Right renal pelvis (tissue), 4 donors: ENCODE measurements around the gene TLE3. TPM values are rescaled to one million over a fixed set of nuclear protein-coding genes. Genes with fewer than 3 reads are reported as not detected.

ENCODE experiments used
- DNase-seq, 4 donors: peaks; one replicate each; pipeline ENCODE4 v3.0.0-alpha.2; 2013; ENCODE audit warnings: low read depth in 4 of 4, low spot score in 3 of 4, missing footprints in 1 of 4
- polyA plus RNA-seq, 4 donors: library from polyadenylated mRNA; unstranded; fragments of 120-200 nt; gene quantifications; one replicate each; pipeline ENCODE4 v1.2.1, GENCODE V29; 2013; ENCODE audit not compliant: insufficient read length in 4 of 4

TLE3 gene
- polyA plus RNA-seq, 4 donors, result 28.9 to 44.2 (median 34.6) TPM

DNA sequence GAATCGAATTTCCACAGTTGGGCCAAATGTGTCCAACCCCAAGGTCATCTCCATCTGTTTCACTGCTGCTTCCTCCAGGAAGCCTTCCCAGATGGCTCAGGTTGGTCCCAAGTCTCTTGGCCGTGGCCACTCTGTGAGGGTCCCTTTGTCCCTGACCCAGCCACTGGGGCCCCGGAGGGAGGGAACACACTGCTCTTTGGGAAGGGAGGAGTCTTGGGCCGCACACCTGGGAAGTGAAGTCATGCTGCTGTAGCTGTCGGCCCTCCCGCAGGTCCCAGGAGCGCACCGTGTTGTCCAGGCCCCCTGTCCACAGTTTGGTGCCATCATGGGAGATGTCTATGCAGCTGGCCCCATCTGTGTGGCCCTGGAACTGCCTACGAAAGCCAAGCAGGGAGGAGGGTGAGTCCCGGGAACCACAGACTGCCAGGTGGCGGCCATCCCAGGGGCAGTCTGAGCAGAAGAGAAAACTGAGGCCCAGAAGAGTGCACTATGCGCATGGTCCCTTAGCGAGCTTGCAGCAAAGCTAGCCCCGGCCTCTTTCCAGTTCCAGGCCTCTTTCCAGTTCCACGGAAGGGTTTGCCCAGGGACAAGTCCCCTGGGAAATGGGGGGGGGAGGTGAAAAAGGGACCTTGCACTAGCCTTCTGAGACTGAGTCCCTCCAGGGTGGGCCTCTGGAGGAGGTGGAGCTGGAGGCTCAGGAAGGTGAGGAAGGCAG lies 44.6 kb downstream of the TLE3 start:
- no peak for DNase-seq

- no peak for DNase-seq
Measured at GRCh38 chr15:70051948-70052633, 45.6 kb downstream of the TLE3 start.

DNA sequence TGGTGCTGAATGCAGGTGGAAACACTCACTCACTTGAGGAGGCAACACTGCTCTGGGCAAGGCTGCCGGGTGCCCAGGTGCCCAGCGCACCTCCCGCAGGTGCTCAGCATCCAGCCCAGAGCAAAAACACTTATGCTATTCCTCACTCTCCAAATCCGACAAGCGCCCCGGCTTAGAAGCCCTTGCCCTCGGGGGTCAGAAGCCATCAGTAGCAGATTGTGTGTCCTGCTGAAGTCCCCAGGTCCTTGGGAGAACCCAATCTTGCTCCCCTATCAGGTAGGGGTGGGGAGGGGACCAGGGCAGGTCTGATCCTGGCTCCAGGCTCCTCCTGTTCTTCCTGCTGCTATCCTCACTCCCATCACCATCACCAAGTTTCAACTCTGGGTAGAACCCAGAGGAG lies 46.7 kb downstream of the TLE3 start:
- no peak for DNase-seq

DNA sequence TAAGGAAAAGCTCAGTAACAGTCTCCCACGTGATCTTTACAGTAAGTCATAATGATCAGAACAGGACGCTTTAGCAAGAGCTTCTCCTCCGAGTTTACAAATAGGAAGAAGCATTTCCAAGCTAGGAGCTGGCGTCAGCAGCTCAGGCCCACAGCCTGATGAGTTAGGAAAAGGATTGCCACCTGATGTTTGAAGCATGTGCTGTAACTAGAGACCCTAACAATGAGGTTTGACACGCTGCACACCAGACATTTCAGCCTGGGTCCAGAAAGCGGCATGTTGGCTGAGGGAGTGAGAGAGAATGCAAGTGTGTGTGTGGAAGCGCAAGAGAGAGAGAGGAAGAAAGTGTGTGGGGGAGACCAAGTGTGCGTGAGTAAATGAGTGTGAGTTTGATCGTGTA lies 47.3 kb downstream of the TLE3 start:
- DNase-seq, result no peak

GRCh38 chr15:70049701-70050301 lies 47.9 kb downstream of the TLE3 start:
- DNase-seq, result peak in 1 of 4 donors; percentile 28

- no peak for DNase-seq
Measured at GRCh38 chr15:70048578-70049514, 48.9 kb downstream of the TLE3 start.

DNA sequence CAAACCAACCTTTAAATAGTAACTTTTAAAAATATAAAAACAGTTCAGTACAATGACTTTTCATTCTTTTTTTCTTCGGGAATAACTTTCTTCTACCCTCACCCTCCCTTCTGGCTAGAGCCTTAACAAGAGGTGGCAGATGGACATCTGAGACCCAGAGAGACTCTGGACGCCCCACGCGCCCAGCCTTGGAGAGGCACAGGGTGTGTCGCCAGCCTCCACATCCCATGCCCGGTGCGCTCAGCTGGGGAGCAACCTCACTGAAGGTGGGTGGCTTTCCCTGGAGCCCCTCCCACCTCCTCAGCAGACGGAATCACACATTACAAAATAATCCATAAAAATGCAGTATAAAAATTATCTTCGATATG lies 49.5 kb downstream of the TLE3 start:
- no peak for DNase-seq

DNA sequence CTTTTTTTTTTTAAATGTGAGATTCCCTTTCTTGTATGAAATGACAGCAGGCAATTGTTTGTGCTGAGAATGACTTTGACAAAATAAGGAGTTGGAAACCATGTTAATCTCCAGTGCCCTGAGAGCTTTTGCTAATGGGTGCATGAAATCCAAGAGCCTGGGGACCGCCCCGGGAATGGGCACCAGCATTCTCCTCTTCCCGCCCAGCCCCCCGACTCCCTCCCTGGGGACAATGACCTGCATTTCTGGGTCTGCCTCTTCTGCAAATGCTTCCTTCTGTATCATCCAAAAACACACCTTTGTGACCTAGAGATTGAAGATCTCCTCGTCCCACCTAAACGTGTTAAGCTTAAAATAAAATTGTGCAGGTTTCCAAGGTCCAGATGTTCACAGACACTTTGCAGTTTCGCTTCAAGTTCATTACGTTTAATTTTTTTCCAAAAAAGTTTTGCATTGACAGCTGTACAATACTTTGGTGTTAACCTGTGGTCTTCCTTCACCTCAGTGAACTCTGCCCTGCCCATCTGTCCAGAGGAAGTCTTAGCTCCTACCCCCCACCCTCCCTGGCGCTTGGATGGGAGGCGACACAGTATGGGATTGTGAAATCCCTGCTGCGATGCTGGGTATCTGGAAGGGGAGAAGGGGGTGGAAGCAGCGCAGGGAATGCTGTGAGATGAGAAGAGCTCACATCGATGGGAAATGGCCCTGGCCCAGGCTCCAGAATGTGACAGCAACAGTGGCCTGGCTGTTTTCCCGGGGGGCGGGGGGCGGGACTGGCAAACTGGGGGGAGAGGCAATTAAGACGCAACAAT lies 50.1 kb downstream of the TLE3 start:
- no peak for DNase-seq

DNA sequence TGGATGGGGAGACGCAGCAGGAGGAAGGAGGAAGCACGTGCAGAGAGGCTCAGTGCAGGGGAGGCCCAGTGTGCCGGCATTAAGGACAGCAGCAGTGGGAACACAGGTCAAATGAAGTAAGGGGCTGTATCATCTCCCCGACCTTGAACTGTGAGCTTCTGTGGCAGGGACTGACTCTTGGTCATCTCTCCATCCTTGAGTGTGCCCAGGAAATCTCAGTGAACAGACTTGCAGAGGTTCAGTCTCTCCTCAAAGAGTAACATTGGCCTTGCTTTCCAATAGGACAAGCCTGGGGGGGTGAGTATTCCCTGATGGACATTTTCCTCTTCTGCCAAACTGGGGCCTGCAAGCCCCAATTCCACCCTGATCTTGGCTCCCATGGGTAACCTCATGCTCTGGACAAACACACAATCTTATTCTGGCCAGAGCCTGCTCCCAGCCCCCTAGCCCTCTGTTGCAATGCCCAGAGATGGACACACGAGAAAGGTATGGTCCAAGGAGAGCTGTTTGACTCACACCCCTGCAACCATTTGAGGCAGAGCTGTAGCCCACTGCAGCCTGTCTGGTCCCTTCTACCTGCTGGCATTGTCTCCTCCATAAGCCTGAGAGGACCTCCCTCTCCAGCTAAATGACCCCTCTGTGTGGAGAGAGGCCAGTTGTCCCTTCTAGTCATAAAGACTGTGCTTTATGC lies 50.9 kb downstream of the TLE3 start:
- DNase-seq, result no peak

DNA sequence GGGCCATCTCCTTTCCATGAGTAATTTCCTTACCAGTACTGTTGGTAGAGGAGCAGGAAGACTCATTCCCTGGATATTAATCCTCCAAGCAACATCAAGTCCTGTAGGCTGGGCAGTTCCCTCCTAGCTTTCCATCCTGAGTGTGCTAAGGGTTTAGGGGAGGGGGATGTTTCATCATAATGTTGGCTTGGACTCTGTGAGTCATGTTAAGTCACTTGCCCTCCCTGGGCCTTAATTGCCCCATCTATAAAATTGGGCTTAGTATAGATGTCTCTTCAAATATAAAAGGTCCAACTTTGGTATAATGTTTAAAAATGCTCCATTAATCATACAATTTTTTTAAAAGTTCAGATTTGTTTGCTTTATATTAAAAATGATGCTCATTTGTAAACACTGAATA lies 52.7 kb downstream of the TLE3 start:
- no peak for DNase-seq

DNA sequence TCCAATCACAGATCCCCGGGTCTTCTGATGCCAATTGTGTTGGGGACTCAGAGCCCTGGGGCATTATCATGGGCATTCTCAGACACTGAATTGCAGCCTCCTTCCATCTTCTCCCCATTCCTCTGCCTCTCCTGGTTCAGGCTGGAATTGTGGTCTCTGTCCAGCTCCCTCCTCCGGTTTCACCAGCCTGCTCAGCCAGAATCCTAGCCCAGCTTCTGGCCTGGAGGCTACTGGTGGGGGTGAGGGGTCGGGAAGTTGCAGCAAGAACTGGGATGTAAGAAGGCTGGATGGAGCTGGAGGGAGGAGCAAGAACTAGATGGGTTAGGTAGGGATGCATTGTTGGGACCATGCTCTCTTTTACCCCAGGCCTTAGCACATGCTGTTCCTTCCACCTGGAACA lies 53.5 kb downstream of the TLE3 start:
- DNase-seq, result no peak

DNA sequence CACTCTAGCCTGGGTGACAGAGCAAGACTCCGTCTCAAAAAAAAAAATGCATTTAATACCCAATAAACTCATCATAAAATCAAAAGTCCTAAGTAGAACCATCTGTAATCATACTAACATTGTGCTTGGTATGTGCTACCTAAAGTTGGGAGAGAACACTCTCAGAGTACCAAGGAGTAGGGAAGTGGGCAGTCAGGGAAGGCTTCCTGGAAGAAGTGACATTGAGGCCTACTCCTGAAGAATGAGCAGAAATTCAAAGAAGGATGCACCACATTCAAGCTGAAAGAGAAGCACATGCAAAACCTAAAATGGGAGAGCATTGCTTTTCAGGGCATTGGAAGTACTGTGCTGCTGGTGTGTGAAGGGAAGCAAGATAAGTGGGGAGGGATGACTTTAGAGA lies 54.1 kb downstream of the TLE3 start:
- DNase-seq, result no peak

GRCh38 chr15:70042553-70043214 lies 55.0 kb downstream of the TLE3 start:
- DNase-seq, result no peak

DNA sequence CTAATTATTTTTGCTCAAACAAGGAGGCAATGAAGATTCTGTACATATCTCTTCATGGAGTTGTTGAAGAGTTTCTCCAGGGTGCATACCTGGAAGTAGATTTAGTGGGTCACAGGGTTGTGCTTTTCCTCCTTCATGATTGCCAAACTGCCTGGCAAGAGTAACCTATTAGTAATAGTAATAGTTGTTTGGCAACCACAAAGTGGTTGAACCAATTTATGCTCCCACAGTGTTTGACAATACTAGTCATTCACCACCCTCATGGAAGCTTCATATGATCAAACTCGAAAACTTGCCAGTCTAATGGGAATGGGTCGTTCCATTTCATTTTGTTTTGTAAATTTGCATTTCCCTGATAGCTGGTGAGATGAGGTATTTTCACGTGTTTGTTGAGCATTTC lies 57.8 kb downstream of the TLE3 start:
- no peak for DNase-seq

DNA sequence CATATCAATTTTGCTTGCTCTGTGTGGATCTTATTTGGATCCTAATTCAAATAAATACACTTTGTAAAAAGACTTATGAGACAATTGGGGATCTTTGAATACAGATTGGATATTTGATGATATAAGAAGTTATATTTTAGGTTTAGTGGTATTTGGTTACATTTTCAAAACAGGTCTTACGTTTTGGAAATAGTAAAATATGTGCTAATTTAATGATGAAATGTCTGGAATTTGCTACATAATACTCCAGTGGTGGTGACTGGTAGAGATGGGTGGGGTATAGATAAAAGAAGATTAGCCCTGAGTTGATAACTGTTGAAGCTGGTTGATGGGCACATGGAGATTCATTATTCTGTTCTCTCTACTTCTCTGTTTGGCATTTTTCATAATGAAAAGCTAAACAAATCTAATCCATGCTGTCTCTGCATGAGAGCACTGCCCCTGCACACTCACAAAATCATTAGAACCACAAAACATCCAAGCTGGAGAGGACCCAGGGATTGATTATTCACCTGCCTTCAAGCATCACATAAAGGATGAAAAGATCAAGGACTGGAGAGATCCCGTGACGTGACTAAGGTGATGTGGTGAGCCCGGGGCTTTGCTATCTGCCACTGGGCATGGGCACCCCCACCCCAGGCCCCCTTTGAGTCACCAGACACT lies 58.9 kb downstream of the TLE3 start:
- no peak for DNase-seq

- DNase-seq, result no peak
Measured at GRCh38 chr15:70037292-70037640, 60.5 kb downstream of the TLE3 start.

- DNase-seq, result no peak
Measured at GRCh38 chr15:70036585-70037291, 61.0 kb downstream of the TLE3 start.

DNA sequence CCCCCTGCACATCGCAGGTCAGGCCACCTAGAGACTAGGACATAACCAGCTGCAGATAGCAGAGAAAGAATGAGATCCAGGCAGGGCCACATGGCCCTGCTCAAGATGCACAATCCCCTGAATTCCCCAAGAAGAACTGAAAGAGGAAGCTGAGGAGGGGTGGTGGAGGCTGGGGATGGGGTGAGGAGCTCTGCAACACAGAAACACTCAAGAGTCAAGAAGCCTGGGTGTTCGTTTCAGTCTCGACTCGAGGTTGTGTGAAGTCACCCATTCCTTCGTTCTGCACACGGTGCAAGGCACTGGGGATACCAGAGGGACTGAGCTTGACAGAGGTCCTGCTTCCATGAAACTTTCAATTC lies 62.0 kb downstream of the TLE3 start:
- DNase-seq, result no peak
